Uterus (tissue), 4 donors: ENCODE results near the gene KSR2. TPM values are rescaled to one million over a fixed set of nuclear protein-coding genes. Genes with fewer than 3 reads are reported as not detected.

Source experiments
- DNase-seq, 2 donors: peaks; one replicate each; pipeline ENCODE4 v3.0.0-alpha.2; 2019 to 2020
- H3K27ac ChIP-seq, 2 donors: fragments of 200-600 bp; sonication (generic); 1 replicate in 1 of 2; 2 replicates in 1 of 2; pipeline ENCODE4 v1.5.1; 2016 to 2018
- H3K27me3 ChIP-seq, 2 donors: fragments of 200-600 bp; sonication (generic); one replicate each; pipeline ENCODE4 v1.5.1; 2018 to 2019; ENCODE audit warnings: control low read depth in 1 of 2
- H3K36me3 ChIP-seq, 2 donors: fragments of 200-600 bp; sonication (generic); one replicate each; pipeline ENCODE4 v1.5.1; 2019; ENCODE audit warnings: control low read depth in 1 of 2
- H3K4me1 ChIP-seq, 2 donors: fragments of 200-600 bp; sonication (generic); one replicate each; pipeline ENCODE4 v1.5.1; 2018 to 2019; ENCODE audit warnings: control low read depth in 1 of 2
- H3K4me3 ChIP-seq, 2 donors: fragments of 200-600 bp; sonication (generic); 1 replicate in 1 of 2; 2 replicates in 1 of 2; pipeline ENCODE4 v1.5.1; 2018 to 2019; ENCODE audit warnings: mild to moderate bottlenecking in 1 of 2
- H3K9me3 ChIP-seq, 2 donors: fragments of 200-600 bp; sonication (generic); one replicate each; pipeline ENCODE4 v1.5.1; 2019; ENCODE audit warnings: control low read depth in 1 of 2
- CTCF ChIP-seq, 4 experiments: fragments of 200-600 bp in 2 of 4; fragments of 450-650 bp in 2 of 4; sonication (generic) in 2 of 4; IDR thresholded peaks; one replicate each; pipeline ENCODE4 v1.5.1; 2016 to 2019; ENCODE audit warnings: antibody characterized with exemption in 4 of 4, mild to moderate bottlenecking in 2 of 4, moderate library complexity in 1 of 4
- POLR2A ChIP-seq, 2 donors: fragments of 450-650 bp; IDR thresholded peaks; one replicate each; pipeline ENCODE4 v1.6.1; 2016; ENCODE audit warnings: antibody characterized with exemption in 2 of 2, mild to moderate bottlenecking in 1 of 2, moderate library complexity in 1 of 2
- intact Hi-C: fragments of 100-400 bp; cut with DNase I; formaldehyde crosslinking; loops from one replicate; pipeline ENCODE4 v1.15.1; 2023; ENCODE audit warnings: low total_unique reads
- total RNA-seq, 4 donors: library from RNA; depleted of rRNA in 3 of 4; stranded (reverse); fragments of >200 nt in 3 of 4; gene quantifications; one replicate each; pipeline versions ENCODE4 v1.1.0 to v1.2.4, GENCODE V29; 2014 to 2023
- donor health status: DM: yes; HTN: yes; CAD: no.

Gene KSR2
- total RNA-seq, 4 donors from 2014 or later, result 0.03 to 0.28 TPM; not detected in 2

GRCh38 chr12:117599849-117600248 lies 368.9 kb downstream of the KSR2 start:
- no peak for DNase-seq
- intact Hi-C loops, result no loop called here
- Histone ChIP-seq H3K4me3 (no peak overlapping the region), H3K36me3 (no peaks in the 10 kb centered on the region), H3K27me3 (no peaks in the 10 kb centered on the region), H3K9me3 (no peaks in the 10 kb centered on the region), H3K27ac (no peak overlapping the region), H3K4me1 (no peaks in the 10 kb centered on the region)
- TF ChIP-seq POLR2A (IDR thresholded peaks at IDR 0.05) (no peak), CTCF (IDR thresholded peaks at IDR 0.05) (no peak)

- intact Hi-C loops, result no loop called here
- no peaks in the 10 kb centered on the region for H3K36me3 ChIP-seq
- no peak overlapping the region for H3K4me3 ChIP-seq
- TF ChIP-seq POLR2A (IDR thresholded peaks at IDR 0.05), result no peak
- TF ChIP-seq CTCF (IDR thresholded peaks at IDR 0.05), result no peak
- no peaks in the 10 kb centered on the region for H3K27me3 ChIP-seq
- no peak overlapping the region for H3K27ac ChIP-seq
- DNase-seq, result no peak
- no peaks in the 10 kb centered on the region for H3K4me1 ChIP-seq
- H3K9me3 ChIP-seq, result no peaks in the 10 kb centered on the region
Observed at GRCh38 chr12:117596968-117597367, 371.8 kb downstream of the KSR2 start.

- no peaks in the 10 kb centered on the region for H3K9me3 ChIP-seq
- no peak overlapping the region for H3K4me3 ChIP-seq
- intact Hi-C loops, result no loop called here
- DNase-seq, result no peak
- no peaks in the 10 kb centered on the region for H3K4me1 ChIP-seq
- no peaks in the 10 kb centered on the region for H3K36me3 ChIP-seq
- TF ChIP-seq CTCF (IDR thresholded peaks at IDR 0.05) (no peak), POLR2A (IDR thresholded peaks at IDR 0.05) (no peak)
- no peak overlapping the region for H3K27ac ChIP-seq
- no peaks in the 10 kb centered on the region for H3K27me3 ChIP-seq
Observed at GRCh38 chr12:117595751-117596150, 373.0 kb downstream of the KSR2 start.

- intact Hi-C loops, result no loop called here
- Histone ChIP-seq H3K4me1 (no peaks in the 10 kb centered on the region), H3K27me3 (no peaks in the 10 kb centered on the region), H3K9me3 (no peaks in the 10 kb centered on the region), H3K4me3 (no peak overlapping the region), H3K36me3 (no peaks in the 10 kb centered on the region), H3K27ac (no peak overlapping the region)
- no peak for DNase-seq
- no peak for TF ChIP-seq POLR2A (IDR thresholded peaks at IDR 0.05)
- TF ChIP-seq CTCF (IDR thresholded peaks at IDR 0.05), result no peak
Observed at GRCh38 chr12:117594481-117594880, 374.3 kb downstream of the KSR2 start.

GRCh38 chr12:117593815-117594400 lies 374.9 kb downstream of the KSR2 start:
- H3K27me3 ChIP-seq, result no peaks in the 10 kb centered on the region
- intact Hi-C loops, result no loop called here
- DNase-seq, result no peak

More at GRCh38 chr12:117593815-117594400, 374.9 kb downstream of the KSR2 start:
- Histone ChIP-seq H3K4me1 (no peaks in the 10 kb centered on the region), H3K27ac (no peak overlapping the region), H3K36me3 (no peaks in the 10 kb centered on the region), H3K4me3 (no peak overlapping the region), H3K9me3 (no peaks in the 10 kb centered on the region)
- no peak for TF ChIP-seq CTCF (IDR thresholded peaks at IDR 0.05)
- TF ChIP-seq POLR2A (IDR thresholded peaks at IDR 0.05), result no peak
